ENCODE measurements around the gene PPP1R9A.

DNA sequence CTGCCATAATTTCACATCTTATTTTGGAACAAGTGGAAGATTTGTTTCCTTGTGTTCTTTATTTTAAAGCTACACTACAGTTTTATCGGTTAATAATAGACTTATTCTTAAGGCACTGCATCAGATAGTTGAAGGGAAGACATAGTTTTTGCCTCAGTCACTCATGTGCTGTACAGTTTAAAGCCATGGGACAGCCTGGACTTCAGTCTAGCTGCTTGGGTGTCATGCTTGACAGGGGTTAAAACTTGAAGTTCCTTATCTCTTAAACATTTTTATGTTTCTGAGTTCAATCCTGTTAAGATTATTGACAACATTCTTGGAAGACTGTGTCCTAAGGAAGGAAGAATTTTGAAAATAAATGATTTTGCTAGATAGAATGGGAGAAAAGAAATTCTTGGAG is 49.7 kb downstream of the PPP1R9A start:
- no peak for TF ChIP-seq EP300 (IDR thresholded peaks at IDR 0.05)
- TF ChIP-seq CTCF (IDR thresholded peaks at IDR 0.05), result no peak

Data from sigmoid colon (tissue), 4 donors.